Activated naive CD4-positive, alpha-beta T cell treated with anti-CD3 and anti-CD28 coated beads, Interleukin-2, amount 50 U/mL, for 72 hours (primary cell): Measurements from ENCODE around the gene SLF2. TPM values are rescaled to one million over a fixed set of nuclear protein-coding genes. Genes with fewer than 3 reads are reported as not detected.

Experiments used
- ATAC-seq, 2 donors: fragments of 150-1000 bp; cut with Tn5 transposase; 2 replicates each; pipeline ENCODE4 v1.10.0; 2021; ENCODE audit warnings: mild to moderate bottlenecking in 2 of 2, moderate library complexity in 2 of 2
- DNase-seq, 2 donors: peaks; one replicate each; pipeline ENCODE4 v3.0.0; 2021 to 2022; ENCODE audit warnings: low spot score in 2 of 2
- H3K27ac Mint-ChIP-seq, 2 donors: one replicate each; pipeline ENCODE4 v1.8.0; 2022; ENCODE audit warnings: mild to moderate bottlenecking in 2 of 2, mixed read lengths in 2 of 2
- H3K36me3 Mint-ChIP-seq, 2 donors: one replicate each; pipeline ENCODE4 v1.8.0; 2022; ENCODE audit warnings: mixed read lengths in 2 of 2
- H3K9me3 Mint-ChIP-seq, 2 donors: one replicate each; pipeline ENCODE4 v1.8.0; 2022; ENCODE audit warnings: mixed read lengths in 2 of 2
- total RNA-seq, 2 donors: library from RNA; stranded (reverse); gene quantifications; one replicate each; pipeline ENCODE4 v1.2.3, GENCODE V29; 2022

SLF2 gene
- total RNA-seq, 2 donors from 2014 or later = 34.8 to 67.1 TPM

DNA sequence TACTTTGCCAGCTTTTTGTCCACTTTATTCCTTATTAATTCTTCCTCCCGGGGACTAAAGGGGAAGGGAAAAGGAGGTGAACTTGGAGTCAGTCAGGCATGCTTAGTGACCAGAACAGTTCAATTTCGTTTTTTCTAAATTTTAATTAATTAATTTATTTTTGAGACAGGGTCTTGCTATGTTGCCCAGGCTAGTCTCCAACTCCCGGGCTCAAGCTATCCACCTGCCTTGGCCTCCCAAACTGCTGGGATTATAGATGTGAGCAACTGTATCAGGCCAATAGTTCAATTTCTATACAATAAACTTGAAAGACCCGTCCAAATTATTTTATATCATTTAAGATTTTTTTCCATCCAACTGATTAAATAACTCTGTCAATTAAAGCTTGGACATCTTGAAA is 1.3 kb upstream of the SLF2 start:
- no peak for ATAC-seq
- Mint-ChIP-seq H3K36me3 (peaks cover 5 to 22% of the 10 kb centered on the region in 2 donors), H3K27ac (no peak overlapping the region), H3K9me3 (no peaks in the 10 kb centered on the region)
- DNase-seq = no peak

GRCh38 chr10:100912013-100912604 is 654 bp upstream of the SLF2 start:
- Mint-ChIP-seq H3K27ac (peak overlapping the region; percentile 57 to 91), H3K9me3 (no peaks in the 10 kb centered on the region), H3K36me3 (peaks cover 11 to 27% of the 10 kb centered on the region in 2 donors)
- DNase-seq = no peak
- ATAC-seq = no peak

GRCh38 chr10:100913470-100913865 is 705 bp downstream of the SLF2 start:
- Mint-ChIP-seq H3K27ac (peak overlapping the region; percentile 91 to 96), H3K36me3 (peaks cover 11 to 27% of the 10 kb centered on the region in 2 donors), H3K9me3 (no peaks in the 10 kb centered on the region)
- peak; percentile 2 to 9 for ATAC-seq
- DNase-seq = no peak

DNA sequence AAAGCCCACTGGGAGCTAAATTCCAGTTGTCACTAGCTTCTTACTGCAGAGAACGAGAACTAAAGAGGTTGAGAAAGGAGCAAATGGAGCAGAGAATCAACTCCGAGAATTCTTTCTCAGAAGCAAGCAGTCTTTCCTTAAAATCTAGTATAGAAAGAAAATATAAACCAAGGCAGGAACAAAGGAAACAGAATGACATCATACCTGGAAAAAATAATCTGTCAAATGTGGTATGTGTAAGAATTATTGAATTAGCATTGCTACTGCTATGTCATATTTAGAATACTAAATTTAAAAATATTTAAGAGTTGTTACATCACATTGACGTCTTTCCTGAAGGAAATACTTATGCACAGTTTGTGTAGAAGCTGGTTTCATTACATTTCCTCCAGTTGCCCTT is 4.3 kb downstream of the SLF2 start:
- Mint-ChIP-seq H3K9me3 (no peaks in the 10 kb centered on the region), H3K36me3 (peaks cover 17 to 27% of the 10 kb centered on the region in 2 donors), H3K27ac (no peak overlapping the region)
- ATAC-seq (no peak), DNase-seq (no peak)

GRCh38 chr10:100923580-100923979 is 10.8 kb downstream of the SLF2 start:
- Mint-ChIP-seq H3K27ac (no peak overlapping the region), H3K36me3 (peaks cover 18 to 28% of the 10 kb centered on the region in 2 donors), H3K9me3 (no peaks in the 10 kb centered on the region)
- DNase-seq (no peak), ATAC-seq (no peak)

- no peak for DNase-seq
- Mint-ChIP-seq H3K27ac (no peak overlapping the region), H3K36me3 (peaks cover 19 to 28% of the 10 kb centered on the region in 2 donors), H3K9me3 (no peaks in the 10 kb centered on the region)
- no peak for ATAC-seq
Measured at GRCh38 chr10:100927266-100927665, 14.5 kb downstream of the SLF2 start.

DNA sequence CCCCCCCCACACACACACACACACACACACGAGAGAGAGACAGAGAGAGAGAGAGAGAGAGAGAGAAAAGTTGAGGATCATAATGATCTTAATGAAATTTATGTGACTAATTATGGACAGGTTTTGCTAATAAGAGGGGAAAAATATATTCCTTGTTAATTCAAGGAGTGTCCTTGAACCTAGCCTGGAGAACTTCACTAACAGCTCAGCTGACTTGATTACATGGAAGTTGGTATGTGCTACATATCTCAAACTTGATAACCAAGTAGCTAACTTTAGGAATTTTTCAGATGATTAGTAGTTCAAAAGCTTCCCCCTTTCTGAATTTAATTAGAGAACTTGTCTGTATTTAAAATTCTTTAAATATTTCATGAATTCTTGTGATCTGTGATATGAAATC is 15.3 kb downstream of the SLF2 start:
- H3K9me3 Mint-ChIP-seq = no peaks in the 10 kb centered on the region
- peaks cover 16 to 28% of the 10 kb centered on the region in 2 donors for H3K36me3 Mint-ChIP-seq
- no peak for DNase-seq
- no peak for ATAC-seq
- no peak overlapping the region for H3K27ac Mint-ChIP-seq

DNA sequence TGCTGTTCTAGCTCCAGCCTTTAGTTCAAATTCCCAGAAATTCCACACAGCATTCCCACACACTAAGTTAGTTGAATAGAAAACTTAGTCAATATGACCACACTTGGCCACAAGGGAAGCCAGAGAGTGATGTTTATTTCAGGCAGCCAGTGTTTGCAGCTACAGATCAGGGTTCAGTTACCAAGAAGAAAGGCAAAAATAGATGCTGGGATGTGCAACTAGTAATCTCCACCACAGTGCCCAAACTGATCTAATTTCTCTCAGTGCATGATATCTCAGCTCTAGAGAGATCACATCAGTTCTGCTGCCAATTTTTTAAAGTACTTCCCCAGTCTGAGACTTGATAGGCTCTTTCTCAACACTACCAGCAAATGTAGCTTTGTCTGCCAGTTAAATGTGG is 17.6 kb downstream of the SLF2 start:
- no peak overlapping the region for H3K27ac Mint-ChIP-seq
- peaks cover 0 to 19% of the 10 kb centered on the region in 2 donors for H3K36me3 Mint-ChIP-seq
- no peaks in the 10 kb centered on the region for H3K9me3 Mint-ChIP-seq
- no peak for ATAC-seq
- no peak for DNase-seq

DNA sequence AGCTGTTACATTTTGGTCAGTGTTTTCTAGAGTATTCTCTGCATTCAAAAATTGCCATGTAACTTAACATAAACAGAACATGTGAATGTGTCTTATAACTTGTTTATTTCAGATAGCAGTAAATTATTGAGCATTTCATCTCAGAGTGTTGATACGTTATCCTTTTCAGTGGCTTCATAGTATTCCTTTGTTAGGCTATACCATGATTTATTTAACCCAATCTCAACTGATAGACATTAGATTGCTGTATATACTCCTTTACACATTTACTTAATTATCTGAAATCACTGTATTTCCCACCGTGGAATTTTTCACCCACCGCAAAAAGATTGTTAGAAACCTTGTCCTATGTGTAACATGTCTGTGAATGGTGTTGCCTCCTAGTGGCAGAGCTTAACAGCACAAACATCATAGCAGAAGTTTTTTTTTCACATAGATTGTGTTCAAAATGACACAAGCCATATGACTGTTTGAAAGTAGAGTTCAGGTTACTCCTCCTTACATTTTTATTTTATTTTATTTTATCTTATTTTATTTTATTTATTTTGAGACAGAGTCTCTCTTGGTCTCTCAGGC is 21.4 kb downstream of the SLF2 start:
- Mint-ChIP-seq H3K9me3 (no peaks in the 10 kb centered on the region), H3K27ac (no peak overlapping the region), H3K36me3 (peaks cover 5 to 10% of the 10 kb centered on the region in 2 donors)
- no peak for DNase-seq
- ATAC-seq = no peak

GRCh38 chr10:100939763-100940344 is 27.1 kb downstream of the SLF2 start:
- no peak for DNase-seq
- no peak for ATAC-seq
- H3K27ac Mint-ChIP-seq = no peak overlapping the region
- peaks cover 0 to 22% of the 10 kb centered on the region in 2 donors for H3K36me3 Mint-ChIP-seq
- H3K9me3 Mint-ChIP-seq = no peaks in the 10 kb centered on the region

DNA sequence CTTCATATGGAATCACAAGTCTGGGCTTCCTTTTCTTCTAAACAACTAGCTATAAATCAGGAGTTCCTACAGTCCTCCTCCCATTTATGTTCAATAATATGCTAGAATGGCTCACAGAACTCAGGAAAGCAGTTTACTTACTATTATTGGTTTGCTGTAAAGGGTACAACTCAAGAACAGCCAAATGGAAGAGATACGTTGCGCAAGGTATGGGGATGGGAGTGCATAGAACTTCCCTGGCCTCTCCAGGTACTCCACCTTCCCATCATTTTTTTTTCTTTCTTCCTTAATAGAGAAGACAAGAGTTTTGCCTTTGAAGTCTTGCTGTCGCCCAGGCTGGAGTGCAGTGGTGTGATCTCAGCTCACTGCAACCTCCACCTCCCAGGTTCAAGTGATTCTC is 29.5 kb downstream of the SLF2 start:
- Mint-ChIP-seq H3K9me3 (no peaks in the 10 kb centered on the region), H3K36me3 (peaks cover 4 to 41% of the 10 kb centered on the region in 2 donors), H3K27ac (no peak overlapping the region)
- no peak for ATAC-seq
- no peak for DNase-seq

- peak overlapping the region; percentile 37 to 63 for H3K27ac Mint-ChIP-seq
- no peak for DNase-seq
- ATAC-seq = peak; percentile 13 to 60
- no peaks in the 10 kb centered on the region for H3K9me3 Mint-ChIP-seq
- peaks cover 4 to 37% of the 10 kb centered on the region in 2 donors for H3K36me3 Mint-ChIP-seq
Measured at GRCh38 chr10:100943508-100943907, 30.7 kb downstream of the SLF2 start.

GRCh38 chr10:100945754-100946153 is 33.0 kb downstream of the SLF2 start:
- Mint-ChIP-seq H3K9me3 (no peaks in the 10 kb centered on the region), H3K36me3 (peaks cover 4 to 30% of the 10 kb centered on the region in 2 donors), H3K27ac (no peak overlapping the region)
- no peak for DNase-seq
- ATAC-seq = no peak

GRCh38 chr10:100948916-100949315 is 36.2 kb downstream of the SLF2 start:
- peak overlapping the region in 1 of 2 donors; percentile 55 for H3K27ac Mint-ChIP-seq
- ATAC-seq (no peak), DNase-seq (no peak)
- H3K9me3 Mint-ChIP-seq = no peaks in the 10 kb centered on the region
- peaks cover 4 to 18% of the 10 kb centered on the region in 2 donors for H3K36me3 Mint-ChIP-seq

- H3K27ac Mint-ChIP-seq = no peak overlapping the region
- H3K36me3 Mint-ChIP-seq = peaks cover 0 to 7% of the 10 kb centered on the region in 2 donors
- H3K9me3 Mint-ChIP-seq = no peaks in the 10 kb centered on the region
- DNase-seq (no peak), ATAC-seq (no peak)
Measured at GRCh38 chr10:100960251-100960650, 47.5 kb downstream of the SLF2 start.

- ATAC-seq (no peak), DNase-seq (no peak)
- Mint-ChIP-seq H3K9me3 (no peaks in the 10 kb centered on the region), H3K27ac (no peak overlapping the region), H3K36me3 (peaks cover 0 to 7% of the 10 kb centered on the region in 2 donors)
Measured at GRCh38 chr10:100962351-100963080, 49.8 kb downstream of the SLF2 start.

DNA sequence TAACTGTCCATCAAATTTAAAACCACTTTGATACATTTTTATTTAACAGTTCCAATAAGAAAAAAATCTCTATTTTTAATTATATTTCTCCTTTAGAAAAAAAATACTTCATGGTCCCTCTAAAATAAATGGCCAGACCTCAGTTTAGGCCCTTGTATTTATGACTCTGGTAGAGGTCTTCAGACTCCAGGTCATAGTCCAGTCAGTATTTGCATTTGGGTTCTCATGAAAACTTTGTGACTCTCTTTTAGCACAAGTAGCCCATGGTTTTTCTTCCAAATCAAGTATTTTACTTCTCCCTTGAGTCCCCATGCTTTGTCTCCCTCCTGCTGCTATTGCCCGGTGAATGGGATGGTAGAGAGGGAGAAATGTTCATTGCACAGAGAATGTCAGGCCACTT is 51.1 kb downstream of the SLF2 start:
- ATAC-seq = no peak
- Mint-ChIP-seq H3K9me3 (no peaks in the 10 kb centered on the region), H3K36me3 (peaks cover 0 to 3% of the 10 kb centered on the region in 2 donors), H3K27ac (no peak overlapping the region)
- DNase-seq = no peak
